Left lung (tissue), 10 donors: ENCODE results near the gene ALOX12. TPM values are rescaled to one million over a fixed set of nuclear protein-coding genes. Genes with fewer than 3 reads are reported as not detected.
A peak's percentile ranks its signal among the peaks of the same experiment; 100 is the strongest.

Experiments used
- ATAC-seq: fragments of 200-7000 bp; cut with Tn5 transposase; one replicate; pipeline ENCODE4 v1.9.1; 2020; ENCODE audit warnings: moderate library complexity
- DNase-seq, 4 donors: peaks; one replicate each; pipeline ENCODE4 v3.0.0-alpha.2; 2013 to 2020
- H3K27ac ChIP-seq, 2 donors: fragments of 200-600 bp; sonication (generic) in 1 of 2; one replicate each; pipeline versions ENCODE4 v1.5.0 to v1.8.0; 2020 to 2021
- H3K27me3 ChIP-seq, 2 donors: fragments of 200-600 bp; sonication (generic) in 1 of 2; one replicate each; pipeline versions ENCODE4 v1.5.0 to v1.8.0; 2020 to 2021
- H3K36me3 ChIP-seq, 2 donors: fragments of 200-600 bp; sonication (generic) in 1 of 2; one replicate each; pipeline versions ENCODE4 v1.5.0 to v1.8.0; 2020 to 2021
- H3K4me1 ChIP-seq, 2 donors: fragments of 200-600 bp; one replicate each; pipeline ENCODE4 v1.8.0; 2021
- H3K4me3 ChIP-seq, 2 donors: fragments of 200-600 bp; sonication (generic) in 1 of 2; one replicate each; pipeline versions ENCODE4 v1.5.0 to v1.8.0; 2020 to 2021; ENCODE audit warnings: mild to moderate bottlenecking in 1 of 2
- H3K9me3 ChIP-seq, 2 donors: fragments of 200-600 bp; sonication (generic) in 1 of 2; one replicate each; pipeline versions ENCODE4 v1.5.0 to v1.8.0; 2020 to 2021
- CTCF ChIP-seq, 2 donors: fragments of 200-600 bp; sonication (generic) in 1 of 2; IDR thresholded peaks; one replicate each; pipeline versions ENCODE4 v1.5.0 to v1.8.0; 2021; ENCODE audit warnings: antibody characterized with exemption in 2 of 2
- intact Hi-C, 2 donors: fragments of 100-400 bp; cut with DNase I; formaldehyde crosslinking; loops; one replicate each; pipeline versions ENCODE4 v1.11.2 to v1.14.2; 2022
- polyA plus RNA-seq, 6 donors: library from polyadenylated mRNA; unstranded; fragments of 120-200 nt; gene quantifications; one replicate each; pipeline ENCODE4 v1.2.1, GENCODE V29; 2013; ENCODE audit not compliant: insufficient read length in 6 of 6
- total RNA-seq, 2 donors: library from RNA; stranded (reverse); fragmentation: NEBNext Ultra II Directional; extraction: Animal tissue kit (Norgen Biotek cat#: 25700); gene quantifications; one replicate each; pipeline ENCODE4 v1.2.1, GENCODE V29; 2021
- donor health status: DM: no; HTN: yes; CAD: no.
- donor health status: DM: no; HTN: no; CAD: no.

ALOX12 gene
- total and polyA plus RNA-seq, 8 donors = 0.29 to 4.4 (median 3.1) TPM

- no peak for ATAC-seq
- no peak for DNase-seq
- intact Hi-C loops = loop anchor here in 1 of 2 donors (5.0 kb wide), 1 partner anchor 98 kb away; no protein-coding TSS in a partner anchor
- peaks cover 13 to 76% of the 10 kb centered on the region in 2 donors for H3K4me1 ChIP-seq
- no peaks in the 10 kb centered on the region for H3K27me3 ChIP-seq
- peak in 1 of 2 donors; percentile 51 for TF ChIP-seq CTCF (IDR thresholded peaks at IDR 0.05)
- peaks cover 0 to 15% of the 10 kb centered on the region in 2 donors for H3K36me3 ChIP-seq
- peak overlapping the region; percentile 82 to 97 for H3K4me3 ChIP-seq
- H3K9me3 ChIP-seq = no peaks in the 10 kb centered on the region
- H3K27ac ChIP-seq = peak overlapping the region; percentile 98 to 99
Measured at GRCh38 chr17:7014995-7015958, 19.4 kb downstream of the ALOX12 start.

GRCh38 chr17:7016418-7016817 is 20.6 kb downstream of the ALOX12 start:
- TF ChIP-seq CTCF (IDR thresholded peaks at IDR 0.05) = no peak
- no peak for ATAC-seq
- Histone ChIP-seq H3K4me1 (peaks cover 4 to 75% of the 10 kb centered on the region in 2 donors), H3K27ac (peak overlapping the region in 1 of 2 donors; percentile 99), H3K9me3 (no peaks in the 10 kb centered on the region), H3K27me3 (no peaks in the 10 kb centered on the region), H3K4me3 (no peak overlapping the region), H3K36me3 (peaks cover 0 to 15% of the 10 kb centered on the region in 2 donors)
- DNase-seq = no peak
- intact Hi-C loops = no loop called here

- DNase-seq = no peak
- Histone ChIP-seq H3K4me1 (peaks cover 5 to 78% of the 10 kb centered on the region in 2 donors), H3K27ac (peak overlapping the region; percentile 89 to 99), H3K9me3 (no peaks in the 10 kb centered on the region), H3K4me3 (peak overlapping the region in 1 of 2 donors; percentile 38), H3K36me3 (peaks cover 0 to 15% of the 10 kb centered on the region in 2 donors), H3K27me3 (peaks cover 0 to 1% of the 10 kb centered on the region in 2 donors)
- ATAC-seq = no peak
- intact Hi-C loops = no loop called here
- no peak for TF ChIP-seq CTCF (IDR thresholded peaks at IDR 0.05)
Measured at GRCh38 chr17:7016886-7017826, 21.3 kb downstream of the ALOX12 start.

DNA sequence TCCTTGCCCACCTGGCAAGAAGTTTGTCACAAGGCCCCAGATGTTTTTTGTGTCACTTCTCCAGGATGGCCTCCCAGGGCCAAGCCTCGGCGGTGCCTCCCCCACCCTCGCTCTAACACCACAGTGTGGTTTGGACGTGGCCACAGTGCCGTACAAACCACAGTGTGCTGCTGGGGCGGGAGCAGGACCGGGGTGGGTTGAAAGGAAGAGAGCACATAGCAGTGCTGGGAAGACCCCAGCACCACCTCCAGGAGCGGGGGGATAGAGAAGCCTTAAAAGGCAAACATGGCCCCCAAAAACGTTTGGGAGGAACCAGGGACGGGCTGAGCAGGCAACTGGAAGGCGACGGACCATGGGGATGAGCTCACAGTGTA is 22.0 kb downstream of the ALOX12 start:
- TF ChIP-seq CTCF (IDR thresholded peaks at IDR 0.05) = no peak
- intact Hi-C loops = no loop called here
- H3K4me3 ChIP-seq = peak overlapping the region; percentile 5 to 38
- peak overlapping the region; percentile 89 to 99 for H3K27ac ChIP-seq
- H3K9me3 ChIP-seq = no peaks in the 10 kb centered on the region
- ATAC-seq (no peak), DNase-seq (no peak)
- peaks cover 0 to 15% of the 10 kb centered on the region in 2 donors for H3K36me3 ChIP-seq
- H3K4me1 ChIP-seq = peaks cover 10 to 84% of the 10 kb centered on the region in 2 donors
- H3K27me3 ChIP-seq = peaks cover 0 to 8% of the 10 kb centered on the region in 2 donors
